ENCODE data around the gene TMEM131.

Gene TMEM131

GRCh38 chr2:97979904-97980303, 15.8 kb downstream of the TMEM131 start:
- Histone ChIP-seq H3K36me3 (no peaks in the 10 kb centered on the region), H3K4me3 (ENCODE audit: low read depth, low read length) (no peak overlapping the region), H3K9me3 (no peaks in the 10 kb centered on the region), H3K4me1 (no peaks in the 10 kb centered on the region), H3K27me3 (no peaks in the 10 kb centered on the region)
- no peak for DNase-seq
- TF ChIP-seq, protein P1, sequence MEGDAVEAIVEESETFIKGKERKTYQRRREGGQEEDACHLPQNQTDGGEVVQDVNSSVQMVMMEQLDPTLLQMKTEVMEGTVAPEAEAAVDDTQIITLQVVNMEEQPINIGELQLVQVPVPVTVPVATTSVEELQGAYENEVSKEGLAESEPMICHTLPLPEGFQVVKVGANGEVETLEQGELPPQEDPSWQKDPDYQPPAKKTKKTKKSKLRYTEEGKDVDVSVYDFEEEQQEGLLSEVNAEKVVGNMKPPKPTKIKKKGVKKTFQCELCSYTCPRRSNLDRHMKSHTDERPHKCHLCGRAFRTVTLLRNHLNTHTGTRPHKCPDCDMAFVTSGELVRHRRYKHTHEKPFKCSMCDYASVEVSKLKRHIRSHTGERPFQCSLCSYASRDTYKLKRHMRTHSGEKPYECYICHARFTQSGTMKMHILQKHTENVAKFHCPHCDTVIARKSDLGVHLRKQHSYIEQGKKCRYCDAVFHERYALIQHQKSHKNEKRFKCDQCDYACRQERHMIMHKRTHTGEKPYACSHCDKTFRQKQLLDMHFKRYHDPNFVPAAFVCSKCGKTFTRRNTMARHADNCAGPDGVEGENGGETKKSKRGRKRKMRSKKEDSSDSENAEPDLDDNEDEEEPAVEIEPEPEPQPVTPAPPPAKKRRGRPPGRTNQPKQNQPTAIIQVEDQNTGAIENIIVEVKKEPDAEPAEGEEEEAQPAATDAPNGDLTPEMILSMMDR (IDR thresholded peaks at IDR 0.05; ENCODE audit: low read depth, low read length), result no peak

DNA sequence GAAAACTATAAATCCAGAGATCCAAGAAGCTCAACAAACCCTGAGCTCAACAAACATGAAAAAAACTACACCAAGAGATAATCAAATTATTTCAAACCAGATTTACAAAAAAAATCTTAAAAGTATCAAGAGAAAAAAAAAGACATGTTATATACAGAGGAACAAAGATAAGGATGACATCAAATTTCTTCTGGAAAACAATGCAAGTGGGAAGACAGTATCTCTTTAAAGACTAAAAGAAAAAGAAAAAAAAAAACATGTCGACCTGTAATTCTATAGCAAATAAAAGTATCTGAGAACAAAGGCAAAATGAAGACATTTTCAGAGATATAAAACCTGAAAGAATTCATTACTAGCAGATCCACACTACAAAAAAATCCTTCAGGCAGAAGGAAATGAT, 21.3 kb downstream of the TMEM131 start:
- DNase-seq, result no peak
- H3K4me3 ChIP-seq (ENCODE audit: low read depth, low read length), result no peak overlapping the region
- no peaks in the 10 kb centered on the region for H3K27me3 ChIP-seq
- H3K36me3 ChIP-seq, result no peaks in the 10 kb centered on the region
- H3K9me3 ChIP-seq, result no peaks in the 10 kb centered on the region
- TF ChIP-seq, protein P1 (IDR thresholded peaks at IDR 0.05; ENCODE audit: low read depth, low read length), result no peak
- H3K4me1 ChIP-seq, result no peaks in the 10 kb centered on the region

- no peaks in the 10 kb centered on the region for H3K4me1 ChIP-seq
- TF ChIP-seq, protein P1 (IDR thresholded peaks at IDR 0.05; ENCODE audit: low read depth, low read length), result no peak
- no peaks in the 10 kb centered on the region for H3K9me3 ChIP-seq
- H3K36me3 ChIP-seq, result no peaks in the 10 kb centered on the region
- no peak for DNase-seq
- no peak overlapping the region for H3K4me3 ChIP-seq (ENCODE audit: low read depth, low read length)
- H3K27me3 ChIP-seq, result no peaks in the 10 kb centered on the region
Measured at GRCh38 chr2:97970293-97971060, 25.3 kb downstream of the TMEM131 start.

- no peak for DNase-seq
- H3K4me3 ChIP-seq (ENCODE audit: low read depth, low read length), result no peak overlapping the region
- no peaks in the 10 kb centered on the region for H3K9me3 ChIP-seq
- TF ChIP-seq, protein P1 (IDR thresholded peaks at IDR 0.05; ENCODE audit: low read depth, low read length), result no peak
- no peaks in the 10 kb centered on the region for H3K27me3 ChIP-seq
- H3K36me3 ChIP-seq, result no peaks in the 10 kb centered on the region
- H3K4me1 ChIP-seq, result no peaks in the 10 kb centered on the region
Measured at GRCh38 chr2:97969081-97970067, 26.4 kb downstream of the TMEM131 start.

- H3K4me1 ChIP-seq, result no peaks in the 10 kb centered on the region
- TF ChIP-seq, protein P1 (IDR thresholded peaks at IDR 0.05; ENCODE audit: low read depth, low read length), result no peak
- no peak overlapping the region for H3K4me3 ChIP-seq (ENCODE audit: low read depth, low read length)
Measured at GRCh38 chr2:97967931-97968627, 27.7 kb downstream of the TMEM131 start.

More at GRCh38 chr2:97967931-97968627, 27.7 kb downstream of the TMEM131 start:
- H3K27me3 ChIP-seq, result no peaks in the 10 kb centered on the region
- H3K36me3 ChIP-seq, result no peaks in the 10 kb centered on the region
- no peaks in the 10 kb centered on the region for H3K9me3 ChIP-seq
- no peak for DNase-seq
